D341Med (cell line): ENCODE data around the gene OR10G6.
"Not testable (repeated sequence)": the region's sequence is repeated elsewhere in the genome, so short reads cannot be mapped to it uniquely, and the experiment has no call there.

Experiments
- DNase-seq: peaks from one replicate; pipeline ENCODE4 v3.0.0; 2012; ENCODE audit warnings: low spot score

The OR10G6 gene, protein sequence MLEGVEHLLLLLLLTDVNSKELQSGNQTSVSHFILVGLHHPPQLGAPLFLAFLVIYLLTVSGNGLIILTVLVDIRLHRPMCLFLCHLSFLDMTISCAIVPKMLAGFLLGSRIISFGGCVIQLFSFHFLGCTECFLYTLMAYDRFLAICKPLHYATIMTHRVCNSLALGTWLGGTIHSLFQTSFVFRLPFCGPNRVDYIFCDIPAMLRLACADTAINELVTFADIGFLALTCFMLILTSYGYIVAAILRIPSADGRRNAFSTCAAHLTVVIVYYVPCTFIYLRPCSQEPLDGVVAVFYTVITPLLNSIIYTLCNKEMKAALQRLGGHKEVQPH

DNA sequence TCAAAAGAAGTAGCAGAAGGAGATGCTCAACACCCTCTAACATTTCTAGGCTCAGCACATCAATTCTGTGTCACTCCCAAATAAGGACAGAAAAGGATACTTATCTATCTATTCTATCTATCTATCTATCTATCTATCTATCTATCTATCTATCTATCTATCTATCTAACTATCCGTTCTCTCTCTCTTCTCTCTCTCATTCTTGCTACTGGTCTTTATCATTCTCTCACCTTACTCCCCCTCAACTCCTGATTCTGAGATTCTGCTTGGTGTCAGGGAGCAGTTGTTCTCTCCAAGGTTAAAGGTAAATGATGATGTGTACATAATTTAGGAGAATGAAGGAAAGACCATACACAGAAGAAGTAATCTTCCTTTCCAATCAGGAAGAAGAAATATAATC, at the start of gene OR10G6:
Gene OR10G6 (minus strand): TSS at position 43 of the 400 bp plus-strand sequence. CDS start 0 bp downstream, at position 43.
- no peak for DNase-seq

DNA sequence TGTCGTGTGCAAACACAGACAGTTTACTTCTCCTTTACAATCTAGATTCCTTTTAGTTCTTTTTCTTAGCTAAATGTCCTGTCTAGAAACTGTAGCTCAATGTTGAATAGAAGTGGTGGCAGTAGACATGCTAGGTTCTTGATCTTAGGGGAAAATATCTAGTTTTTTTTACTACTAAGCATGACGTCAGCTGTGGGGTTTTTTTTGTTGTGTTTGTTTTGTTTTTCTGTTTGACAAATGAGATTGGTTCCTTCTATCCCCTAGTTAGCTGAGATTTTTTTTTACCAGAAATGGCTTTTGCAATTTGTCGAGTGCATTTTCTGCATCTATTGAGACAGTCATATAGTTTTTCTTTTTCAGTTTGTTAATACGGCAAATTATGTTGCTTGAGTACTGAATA, 48.5 kb upstream of the OR10G6 start:
- no peak for DNase-seq

DNA sequence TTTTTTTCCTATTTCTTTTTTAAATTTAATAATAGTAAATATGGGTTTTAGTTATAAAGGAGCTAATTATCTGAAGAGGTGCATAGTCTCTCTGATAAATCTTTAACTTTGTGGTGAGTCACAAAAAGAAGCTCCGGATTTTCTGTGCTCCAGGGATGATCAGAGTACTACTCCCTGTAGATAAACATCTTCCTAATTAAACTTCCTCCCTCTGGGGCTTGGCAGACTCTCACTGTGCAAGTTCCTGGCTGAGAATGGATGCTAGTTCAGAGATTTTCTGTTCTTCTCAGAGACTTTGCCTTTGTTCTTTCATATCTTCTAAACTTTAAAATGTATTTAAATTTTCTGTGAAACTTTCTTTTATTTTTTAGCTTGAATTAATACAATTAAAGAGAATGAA, 46.3 kb upstream of the OR10G6 start, which contains the start of gene OR10G7:
Gene OR10G7 (minus strand): TSS at position 72 of the 400 bp plus-strand sequence. CDS start 2,324 bp downstream, outside the sequence.
- no peak for DNase-seq

DNA sequence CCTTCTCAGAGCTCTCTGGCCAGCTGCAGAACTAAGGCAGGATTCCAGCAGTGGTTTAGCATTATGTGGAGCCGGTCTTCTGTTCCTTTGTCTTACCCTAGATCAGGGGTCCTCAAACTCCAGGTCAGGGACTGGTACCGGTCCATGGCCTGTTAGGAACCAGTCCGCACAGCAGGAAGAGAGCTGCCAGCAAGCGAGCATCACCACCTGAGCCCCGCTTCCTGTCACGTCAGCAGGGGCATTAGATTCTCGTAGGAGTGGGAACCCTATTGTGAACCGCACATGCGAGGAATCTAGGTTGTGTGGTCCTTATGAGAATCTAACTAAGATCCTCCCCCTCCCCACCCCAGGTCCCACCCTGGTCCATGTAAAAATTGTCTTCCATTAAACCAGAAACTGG, 44.6 kb upstream of the OR10G6 start:
- DNase-seq, result no peak

DNA sequence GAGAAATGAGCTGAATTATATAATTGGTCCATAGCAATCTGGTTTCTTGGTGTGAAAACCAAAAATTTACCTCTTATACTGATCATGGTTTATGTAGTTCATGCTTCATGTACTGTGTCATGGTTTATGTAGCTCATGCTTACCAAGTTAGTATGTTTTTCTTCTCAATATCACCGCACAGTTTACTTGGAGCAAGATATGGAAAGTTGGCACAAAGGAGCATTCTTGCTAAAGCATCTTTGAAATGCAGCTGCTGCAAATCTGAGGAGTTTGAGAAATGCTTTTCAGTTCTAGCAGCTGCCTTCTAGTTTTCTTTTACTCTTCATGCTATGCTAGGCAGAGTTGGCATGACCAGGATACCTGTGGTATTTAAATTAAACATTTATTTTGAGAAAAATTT, 41.7 kb upstream of the OR10G6 start:
- no peak for DNase-seq

DNA sequence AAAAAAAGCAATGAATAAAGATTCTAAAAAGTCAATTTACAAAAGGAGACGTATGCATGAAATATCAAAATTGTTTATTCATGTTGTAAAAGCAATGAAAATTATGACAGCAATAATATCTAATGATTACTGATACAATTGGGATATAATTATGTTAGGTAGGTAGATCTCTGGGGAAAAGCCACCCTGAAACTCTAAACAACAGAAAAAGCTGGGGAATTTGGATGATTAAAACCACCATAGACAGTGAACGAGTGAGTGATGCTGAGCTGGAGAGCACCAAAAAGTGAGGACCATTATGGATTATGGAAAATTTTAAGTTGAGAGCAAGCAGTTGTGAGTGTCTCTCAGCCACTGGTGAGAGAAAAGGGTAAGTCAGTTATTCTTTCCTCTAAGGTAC, 31.5 kb upstream of the OR10G6 start, which contains the start of gene OR10G8:
Gene OR10G8 (plus strand): TSS at position 301 of the 400 bp plus-strand sequence. CDS start 2,825 bp downstream, outside the sequence.
- DNase-seq, result no peak

DNA sequence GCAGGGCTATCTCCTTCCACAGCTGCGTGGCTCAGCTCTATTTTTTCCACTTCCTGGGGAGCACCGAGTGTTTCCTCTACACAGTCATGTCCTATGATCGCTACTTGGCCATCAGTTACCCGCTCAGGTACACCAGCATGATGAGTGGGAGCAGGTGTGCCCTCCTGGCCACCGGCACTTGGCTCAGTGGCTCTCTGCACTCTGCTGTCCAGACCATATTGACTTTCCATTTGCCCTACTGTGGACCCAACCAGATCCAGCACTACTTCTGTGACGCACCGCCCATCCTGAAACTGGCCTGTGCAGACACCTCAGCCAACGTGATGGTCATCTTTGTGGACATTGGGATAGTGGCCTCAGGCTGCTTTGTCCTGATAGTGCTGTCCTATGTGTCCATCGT, 20.9 kb upstream of the OR10G6 start:
- not testable (repeated sequence) for DNase-seq

DNA sequence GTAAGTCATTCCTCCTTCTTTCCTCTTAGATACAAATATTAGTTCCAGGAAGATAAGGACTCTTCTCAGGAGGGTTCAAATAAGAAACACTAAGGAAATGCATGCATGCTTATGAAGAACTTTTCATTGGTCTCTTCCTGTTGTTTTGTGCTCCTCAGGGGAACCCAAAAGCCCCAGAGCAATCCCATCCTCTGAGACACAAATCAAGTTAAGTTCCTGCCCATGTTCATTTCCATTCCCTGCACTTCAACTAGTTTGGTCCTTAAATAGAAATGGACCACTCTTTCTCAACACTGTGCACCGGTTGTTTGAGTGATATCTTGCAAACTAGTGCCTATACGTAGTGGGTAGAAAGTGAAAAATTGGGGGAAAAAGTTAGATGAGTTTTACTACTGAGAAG, 17.7 kb upstream of the OR10G6 start, which contains the start of gene OR10G4:
Gene OR10G4 (plus strand): TSS at position 301 of the 400 bp plus-strand sequence. CDS start 2,578 bp downstream, outside the sequence.
- DNase-seq, result no peak

DNA sequence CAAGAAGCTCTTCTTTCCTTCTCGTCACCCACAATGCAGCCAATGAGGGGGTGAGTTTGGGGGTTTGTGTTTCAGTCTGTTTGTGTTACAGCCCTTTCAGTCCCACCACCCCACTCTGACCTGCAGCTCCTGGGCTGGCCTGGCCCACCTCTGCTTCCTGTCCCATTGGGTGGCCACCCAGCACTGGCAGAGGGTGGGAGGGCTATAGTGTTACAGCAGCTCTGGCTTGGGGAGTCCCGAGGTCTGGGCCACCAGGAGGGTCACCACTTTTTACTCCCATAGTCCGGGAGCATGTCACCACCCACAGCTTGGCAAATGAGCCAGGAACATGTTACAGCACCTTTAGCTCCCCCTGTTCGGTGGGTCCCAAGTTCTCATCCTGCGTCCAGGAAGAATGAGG, 15.7 kb downstream of the OR10G6 start:
- no peak for DNase-seq

DNA sequence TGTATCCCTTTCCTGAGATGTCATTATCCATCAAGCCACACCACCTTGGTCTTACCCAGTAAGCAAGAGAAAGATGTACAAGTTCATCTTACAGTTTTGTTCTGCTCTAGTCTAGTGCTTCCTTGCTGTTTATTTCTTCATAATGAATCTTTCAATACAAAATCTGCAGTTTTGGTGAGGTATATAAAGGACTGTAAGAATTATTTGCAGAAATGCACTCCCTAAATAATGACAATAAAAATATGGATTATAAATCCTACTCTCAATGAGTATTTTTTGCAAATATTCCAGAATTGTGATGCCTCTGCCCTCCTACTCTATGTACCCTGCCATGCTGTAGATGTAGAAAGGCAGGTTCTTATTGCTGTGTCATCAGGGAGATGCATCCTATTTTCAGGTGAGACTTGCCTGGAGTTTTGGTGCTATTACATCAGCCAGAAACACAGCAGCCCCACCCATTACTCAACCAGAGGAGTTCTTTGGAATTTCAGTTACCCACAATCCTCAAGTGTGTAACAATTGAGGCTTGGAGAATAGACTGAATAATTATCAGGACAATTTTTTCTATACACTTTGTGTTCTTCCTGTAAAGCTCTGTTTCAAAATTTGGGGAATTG, 17.1 kb downstream of the OR10G6 start, which contains the start of gene OR10S1:
Gene OR10S1 (minus strand): TSS at position 51 of the 617 bp plus-strand sequence. CDS start 117 bp downstream, outside the sequence.
- DNase-seq, result no peak

DNA sequence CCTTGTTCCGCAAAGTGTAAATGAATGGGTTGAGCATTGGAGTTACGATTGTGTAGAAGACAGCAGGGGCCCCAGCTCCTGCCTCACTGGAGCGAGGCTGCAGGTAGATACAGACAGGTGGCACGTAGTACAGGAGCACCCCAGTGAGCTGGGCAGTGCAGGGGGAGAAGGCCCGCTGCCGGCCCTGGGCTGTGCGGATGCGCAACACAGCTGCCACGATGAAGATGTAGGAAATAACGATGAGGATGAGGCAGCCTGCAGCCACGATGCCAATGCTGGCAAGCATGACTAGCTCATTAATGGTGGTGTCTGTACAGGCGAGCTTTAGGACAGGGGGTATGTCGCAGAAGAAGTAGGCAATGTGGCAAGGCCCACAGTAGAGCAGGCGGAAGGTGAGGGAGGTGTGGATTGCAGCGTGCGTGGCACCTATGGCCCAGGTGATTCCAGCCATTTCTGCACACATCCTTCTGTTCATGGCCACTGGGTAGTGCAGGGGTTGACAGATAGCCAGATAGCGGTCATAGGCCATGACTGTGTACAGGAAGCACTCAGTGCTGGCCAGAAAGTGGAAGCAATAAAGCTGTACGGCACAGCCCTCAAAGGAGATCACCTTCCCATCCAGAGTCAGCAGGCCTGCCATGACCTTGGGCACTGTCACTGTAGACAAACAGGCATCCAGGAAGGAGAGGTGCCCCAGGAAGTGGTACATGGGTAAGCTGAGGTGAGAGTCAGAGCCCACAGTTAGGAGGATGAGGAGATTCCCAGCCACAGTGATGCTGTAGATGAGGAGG, 18.0 kb downstream of the OR10G6 start:
- no peak for DNase-seq

DNA sequence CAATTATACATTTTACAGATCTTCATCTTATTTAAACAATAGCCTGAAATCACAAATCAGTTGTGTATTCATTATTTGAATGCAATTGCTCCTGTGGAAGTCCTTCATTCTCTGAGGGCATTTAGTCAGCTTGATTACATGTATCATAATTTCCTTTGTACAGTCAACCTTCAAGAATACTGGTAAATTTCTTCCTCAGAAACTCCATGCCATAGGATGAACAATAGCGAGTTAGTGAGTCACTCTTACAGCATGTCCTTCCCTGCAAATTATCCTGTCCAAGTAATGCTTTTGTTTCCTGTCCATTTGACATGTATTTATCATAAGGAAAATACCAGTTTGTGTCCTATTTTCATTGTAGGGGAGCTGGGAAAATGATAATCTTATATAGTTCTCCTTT, 21.1 kb downstream of the OR10G6 start:
- DNase-seq, result no peak

DNA sequence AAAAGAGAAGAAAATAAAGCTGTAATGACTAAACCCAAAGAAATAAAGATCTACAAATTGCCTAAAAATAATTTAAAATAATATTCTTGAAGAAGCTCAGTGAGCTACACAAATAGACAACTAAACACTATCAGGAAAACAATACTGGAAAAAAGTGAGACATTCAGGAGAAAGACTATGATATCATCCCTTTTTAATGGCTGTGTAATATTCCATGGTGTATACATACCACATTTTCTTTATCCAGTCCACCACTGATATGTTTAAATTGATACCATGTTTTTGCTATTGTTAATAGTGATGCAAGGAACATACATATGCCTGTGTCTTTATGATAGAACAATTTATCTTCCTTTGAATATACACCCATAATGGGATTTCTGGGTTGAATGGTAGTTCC, 38.2 kb downstream of the OR10G6 start:
- no peak for DNase-seq

DNA sequence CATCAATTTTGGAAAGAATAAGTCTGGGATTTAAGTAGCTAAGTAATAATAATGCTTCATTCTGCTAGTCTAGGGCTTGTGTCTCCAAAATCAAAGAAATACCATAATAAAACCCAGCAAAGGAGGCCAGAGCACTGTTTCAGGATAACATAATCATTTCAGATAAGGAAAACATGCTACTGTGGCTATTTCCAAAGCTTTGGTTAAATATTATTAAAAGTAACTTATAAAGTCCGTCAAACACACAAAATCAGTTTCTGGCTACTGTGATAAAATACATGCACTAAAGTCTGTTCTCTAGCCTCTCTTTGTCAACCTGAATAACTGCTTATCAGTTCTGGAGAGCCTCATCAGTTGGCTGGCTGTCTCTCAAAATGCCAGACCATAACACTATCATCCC, 49.8 kb downstream of the OR10G6 start:
- no peak for DNase-seq
